Airway epithelial cell (primary cell): Measurements from ENCODE around the gene TCP11L2. TPM values are rescaled to one million over a fixed set of nuclear protein-coding genes. Genes with fewer than 3 reads are reported as not detected.

Experiments used
- total RNA-seq: library from RNA; depleted of rRNA; stranded (reverse); fragments of >200 nt; gene quantifications from 2 replicates; pipeline ENCODE4 v1.2.3, GENCODE V29; 2015

The TCP11L2 gene
- 7.4 and 8.4 TPM in 2 replicates for total RNA-seq

GRCh38 chr12:106302401-106303201 lies at the start of gene TCP11L2:
Gene TCP11L2 (plus strand): TSS chr12:106302733. CDS start chr12:106311076, 8,343 bp downstream.

GRCh38 chr12:106357549-106358395 lies 55.2 kb downstream of the TCP11L2 start, which contains the start of gene POLR3B:
Gene POLR3B (plus strand): TSS chr12:106357748. CDS start chr12:106357880, 132 bp downstream.

Other genes starting within 250 kb of the TCP11L2 start
- 8.0 and 21.9 TPM in 2 replicates for gene NUAK1, start 163.8 kb upstream of the TCP11L2 start, total RNA-seq
- gene CKAP4, start 54.7 kb upstream of the TCP11L2 start, total RNA-seq, result 115 and 127 TPM in 2 replicates
- gene POLR3B, start 55.0 kb downstream of the TCP11L2 start, total RNA-seq, result 11.1 and 11.6 TPM in 2 replicates